ENCODE results near the gene SHLD1.

GRCh38 chr20:5730131-5730530, 20.1 kb upstream of the SHLD1 start:
- TF ChIP-seq GATA3 (IDR thresholded peaks at IDR 0.05; ENCODE audit: low read depth, low read length): no peak
- no peak for TF ChIP-seq GATA2 (IDR thresholded peaks at IDR 0.05; ENCODE audit: low read depth, low read length)
